ENCODE measurements around the gene DCDC2B. TPM values are rescaled to one million over a fixed set of nuclear protein-coding genes. Genes with fewer than 3 reads are reported as not detected.

The DCDC2B gene
- total RNA-seq, 1 donor from 2014 or later = 3.2 TPM

DNA sequence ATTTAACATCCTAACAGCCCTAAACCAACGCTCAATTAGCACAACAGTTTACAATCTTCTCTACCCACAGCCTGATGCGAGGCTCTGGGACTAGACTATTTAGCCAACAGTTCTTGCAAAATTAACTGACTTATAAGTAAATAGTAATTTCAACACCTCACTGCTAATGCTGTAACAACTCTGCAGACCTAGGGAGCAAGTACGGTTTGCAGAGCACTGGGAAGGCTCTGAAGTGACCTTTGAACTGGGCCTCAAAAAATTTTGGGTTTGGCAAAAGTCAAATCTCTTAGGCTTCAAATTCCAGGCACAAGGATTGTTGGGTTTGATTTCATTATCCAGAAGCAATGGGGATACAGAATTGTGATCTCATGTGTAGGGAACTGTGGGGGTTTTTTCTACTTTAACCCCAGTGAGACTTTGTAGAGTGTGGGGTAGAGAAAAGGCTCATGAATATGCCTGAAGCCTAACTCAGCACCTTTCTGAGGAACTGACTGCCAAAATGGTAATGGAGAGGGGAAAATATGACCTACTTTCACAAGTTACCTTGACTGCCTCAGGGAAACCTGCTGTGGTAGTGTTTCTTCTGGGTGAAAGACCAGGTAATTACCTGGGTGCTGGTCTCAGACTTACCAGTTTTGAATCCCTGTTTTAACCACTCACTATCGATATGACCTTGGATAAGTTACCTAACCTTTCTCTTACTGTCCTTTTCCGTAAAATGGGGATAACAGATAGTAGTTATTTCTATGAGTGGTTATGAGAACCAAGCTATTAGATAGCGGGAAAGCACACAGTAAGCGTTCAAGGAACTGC, 30.3 kb upstream of the DCDC2B start:
- intact Hi-C loops (cut with DNase I) = no loop called here
- Histone ChIP-seq H3K4me1 (peaks cover 36% of the 10 kb centered on the region), H3K27me3 (ENCODE audit: low read depth) (no peaks in the 10 kb centered on the region), H3K9me3 (no peaks in the 10 kb centered on the region), H3K4me3 (peak overlapping the region; percentile 76), H3K36me3 (peaks cover 23% of the 10 kb centered on the region), H3K27ac (peak overlapping the region; percentile 85)
- TF ChIP-seq, protein P1, sequence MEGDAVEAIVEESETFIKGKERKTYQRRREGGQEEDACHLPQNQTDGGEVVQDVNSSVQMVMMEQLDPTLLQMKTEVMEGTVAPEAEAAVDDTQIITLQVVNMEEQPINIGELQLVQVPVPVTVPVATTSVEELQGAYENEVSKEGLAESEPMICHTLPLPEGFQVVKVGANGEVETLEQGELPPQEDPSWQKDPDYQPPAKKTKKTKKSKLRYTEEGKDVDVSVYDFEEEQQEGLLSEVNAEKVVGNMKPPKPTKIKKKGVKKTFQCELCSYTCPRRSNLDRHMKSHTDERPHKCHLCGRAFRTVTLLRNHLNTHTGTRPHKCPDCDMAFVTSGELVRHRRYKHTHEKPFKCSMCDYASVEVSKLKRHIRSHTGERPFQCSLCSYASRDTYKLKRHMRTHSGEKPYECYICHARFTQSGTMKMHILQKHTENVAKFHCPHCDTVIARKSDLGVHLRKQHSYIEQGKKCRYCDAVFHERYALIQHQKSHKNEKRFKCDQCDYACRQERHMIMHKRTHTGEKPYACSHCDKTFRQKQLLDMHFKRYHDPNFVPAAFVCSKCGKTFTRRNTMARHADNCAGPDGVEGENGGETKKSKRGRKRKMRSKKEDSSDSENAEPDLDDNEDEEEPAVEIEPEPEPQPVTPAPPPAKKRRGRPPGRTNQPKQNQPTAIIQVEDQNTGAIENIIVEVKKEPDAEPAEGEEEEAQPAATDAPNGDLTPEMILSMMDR (IDR thresholded peaks at IDR 0.05) = no peak
- DNase-seq (no peak), ATAC-seq (no peak)

DNA sequence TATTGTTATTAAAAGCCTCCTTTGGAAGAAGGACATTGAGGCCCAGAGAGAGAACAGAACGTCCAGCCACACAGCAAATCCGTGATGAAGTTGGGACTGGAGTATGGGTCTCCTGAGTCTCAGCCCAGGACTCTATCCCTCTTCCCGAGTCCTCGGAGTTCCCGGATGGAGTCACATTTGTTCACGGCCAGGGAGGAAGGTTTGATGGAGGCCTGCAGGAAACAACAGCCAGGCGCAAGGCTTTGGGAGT, 29.8 kb upstream of the DCDC2B start:
- H3K4me3 ChIP-seq = peak overlapping the region; percentile 76
- no peaks in the 10 kb centered on the region for H3K9me3 ChIP-seq
- ATAC-seq = peak; percentile 2 to 28
- peaks cover 41% of the 10 kb centered on the region for H3K4me1 ChIP-seq
- intact Hi-C loops (cut with DNase I) = no loop called here
- TF ChIP-seq, protein P1 (IDR thresholded peaks at IDR 0.05) = no peak
- H3K27ac ChIP-seq = peak overlapping the region; percentile 85
- H3K27me3 ChIP-seq (ENCODE audit: low read depth) = no peaks in the 10 kb centered on the region
- no peak for DNase-seq
- H3K36me3 ChIP-seq = peaks cover 28% of the 10 kb centered on the region

DNA sequence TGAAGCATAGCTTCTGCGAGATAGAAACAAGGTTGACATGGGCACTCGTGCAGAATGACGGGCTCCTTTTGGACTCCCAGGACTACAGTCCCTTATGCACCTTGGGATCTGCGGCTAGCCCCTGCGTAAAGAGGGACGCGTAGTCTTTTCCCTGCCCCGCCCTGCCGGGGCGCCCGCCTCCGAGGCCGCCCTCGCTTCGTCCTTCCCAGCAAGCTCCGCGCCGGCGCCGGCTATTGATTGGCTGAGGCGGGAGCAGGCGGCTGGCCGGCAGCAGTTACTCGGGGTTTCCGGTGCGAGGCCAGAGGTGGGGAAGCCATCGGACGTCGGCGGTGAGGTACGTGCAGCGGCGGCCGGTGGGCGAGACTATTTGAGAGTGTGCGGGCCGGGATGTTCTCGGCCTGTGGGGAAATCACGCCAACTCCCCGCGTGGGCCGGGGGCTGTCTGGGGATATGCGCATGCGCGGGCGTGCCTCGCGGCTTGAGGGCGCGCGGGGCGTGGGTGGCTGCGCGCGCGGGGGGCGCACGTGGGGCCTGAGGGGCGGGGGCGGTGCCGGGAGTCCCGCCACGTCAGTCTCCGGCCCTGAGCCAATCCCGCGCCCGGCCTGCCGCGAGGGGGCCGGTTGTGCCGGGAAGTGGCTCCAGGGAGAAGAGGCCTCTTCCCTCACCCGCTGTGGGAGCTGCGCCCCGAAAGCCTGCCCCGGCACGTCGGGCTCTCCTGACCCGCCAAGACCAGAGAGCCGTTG, 29.3 kb upstream of the DCDC2B start, which contains the start of gene TXLNA:
TSS of gene TXLNA (plus strand) at position 233 of the 743 bp plus-strand sequence. CDS start 671 bp downstream, outside the sequence.
- peak; percentile 97 for DNase-seq
- Histone ChIP-seq H3K9me3 (no peaks in the 10 kb centered on the region), H3K4me1 (peaks cover 46% of the 10 kb centered on the region), H3K36me3 (peaks cover 33% of the 10 kb centered on the region), H3K27me3 (ENCODE audit: low read depth) (no peaks in the 10 kb centered on the region), H3K4me3 (peak within 1 kb of the TSS; percentile 76), H3K27ac (peak within 1 kb of the TSS; percentile 85)
- peak; percentile 97 for ATAC-seq
- intact Hi-C loops (cut with DNase I) = no loop called here
- TF ChIP-seq, protein P1 (IDR thresholded peaks at IDR 0.05) = peak; percentile 15

DNA sequence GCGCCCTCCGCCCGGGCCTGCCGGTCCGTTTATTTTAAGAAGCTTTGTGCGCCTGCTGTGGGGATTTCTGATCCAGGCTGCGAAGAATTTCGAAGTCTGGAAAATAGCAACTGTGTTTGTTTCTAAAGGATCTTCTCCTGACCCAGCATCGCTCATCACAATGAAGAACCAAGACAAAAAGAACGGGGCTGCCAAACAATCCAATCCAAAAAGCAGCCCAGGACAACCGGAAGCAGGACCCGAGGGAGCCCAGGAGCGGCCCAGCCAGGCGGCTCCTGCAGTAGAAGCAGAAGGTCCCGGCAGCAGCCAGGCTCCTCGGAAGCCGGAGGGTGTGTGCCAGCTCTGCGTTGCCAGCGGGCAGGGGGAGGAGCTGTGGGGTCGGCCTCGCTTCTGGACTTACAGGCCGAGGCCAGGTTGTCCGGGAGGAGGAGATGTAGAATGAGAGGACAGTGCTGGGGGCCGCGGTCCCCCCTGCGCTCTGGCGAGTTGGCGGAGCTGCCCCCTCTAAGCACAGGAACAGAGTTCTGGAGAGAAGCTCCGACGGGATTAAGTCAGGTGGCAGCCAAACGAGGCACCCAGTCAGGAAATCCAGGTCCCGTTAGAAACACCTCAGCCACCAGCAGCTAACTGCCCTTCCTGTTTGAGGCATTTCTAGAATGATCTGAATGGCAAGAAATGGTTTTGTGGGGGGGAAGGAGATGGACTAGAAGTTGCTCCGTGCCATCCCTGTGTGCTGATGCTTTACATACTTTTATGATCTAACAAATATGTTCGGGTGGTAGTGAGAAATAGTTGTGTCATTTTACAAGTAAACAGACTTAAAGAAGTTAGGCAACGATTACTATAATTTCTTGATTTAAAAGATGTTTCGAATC, 28.5 kb upstream of the DCDC2B start:
- no peaks in the 10 kb centered on the region for H3K27me3 ChIP-seq (ENCODE audit: low read depth)
- peaks cover 41% of the 10 kb centered on the region for H3K36me3 ChIP-seq
- peaks cover 50% of the 10 kb centered on the region for H3K4me1 ChIP-seq
- intact Hi-C loops (cut with DNase I) = no loop called here
- peak; percentile 60 for ATAC-seq
- H3K4me3 ChIP-seq = peak overlapping the region; percentile 76
- no peaks in the 10 kb centered on the region for H3K9me3 ChIP-seq
- TF ChIP-seq, protein P1 (IDR thresholded peaks at IDR 0.05) = no peak
- DNase-seq = peak; percentile 73
- peak overlapping the region; percentile 85 for H3K27ac ChIP-seq

DNA sequence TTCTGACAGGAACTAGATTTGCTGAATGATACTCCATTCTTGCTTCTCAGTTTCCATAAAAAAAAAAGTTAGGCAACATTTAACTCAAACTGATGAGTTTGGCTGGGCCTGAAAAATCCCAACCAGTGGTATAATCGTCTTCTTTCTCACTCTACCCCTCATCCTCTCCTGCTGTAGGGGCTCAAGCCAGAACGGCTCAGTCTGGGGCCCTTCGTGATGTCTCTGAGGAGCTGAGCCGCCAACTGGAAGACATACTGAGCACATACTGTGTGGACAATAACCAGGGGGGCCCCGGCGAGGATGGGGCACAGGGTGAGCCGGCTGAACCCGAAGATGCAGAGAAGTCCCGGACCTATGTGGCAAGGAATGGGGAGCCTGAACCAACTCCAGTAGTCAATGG, 27.8 kb upstream of the DCDC2B start:
- intact Hi-C loops (cut with DNase I) = no loop called here
- peaks cover 48% of the 10 kb centered on the region for H3K36me3 ChIP-seq
- no peak for DNase-seq
- ATAC-seq = no peak
- peaks cover 53% of the 10 kb centered on the region for H3K4me1 ChIP-seq
- H3K27ac ChIP-seq = peak overlapping the region; percentile 85
- peak overlapping the region; percentile 76 for H3K4me3 ChIP-seq
- H3K9me3 ChIP-seq = no peaks in the 10 kb centered on the region
- TF ChIP-seq, protein P1 (IDR thresholded peaks at IDR 0.05) = no peak
- H3K27me3 ChIP-seq (ENCODE audit: low read depth) = no peaks in the 10 kb centered on the region

Data from lower lobe of right lung (tissue), 2 donors.